Natural killer cell (primary cell): ENCODE results near the gene MSI2. TPM values are rescaled to one million over a fixed set of nuclear protein-coding genes. Genes with fewer than 3 reads are reported as not detected.

Experiments
- ATAC-seq, 3 donors: fragments of 150-1000 bp in 2 of 3; fragments of 200-7000 bp in 1 of 3; cut with Tn5 transposase; 1 replicate in 1 of 3; 2 replicates in 2 of 3; pipeline ENCODE4 v1.10.0; 2021; ENCODE audit warnings: mild to moderate bottlenecking in 2 of 3, moderate library complexity in 2 of 3
- DNase-seq, 2 donors: peaks; one replicate each; pipeline versions ENCODE4 v3.0.0 to v3.0.0-alpha.2; 2013 to 2021; ENCODE audit warnings: mixed read lengths in 1 of 2
- H3K27ac ChIP-seq: one replicate; pipeline ENCODE4 v1.5.1; 2013; ENCODE audit warnings: mild to moderate bottlenecking, low read length
- H3K27me3 ChIP-seq: one replicate; pipeline ENCODE4 v1.6.1; 2013; ENCODE audit warnings: low read length; ENCODE audit not compliant: control insufficient read depth, insufficient read depth
- H3K36me3 ChIP-seq: one replicate; pipeline ENCODE4 v1.6.1; 2013; ENCODE audit warnings: low read length; ENCODE audit not compliant: control insufficient read depth, insufficient read depth
- H3K4me1 ChIP-seq: one replicate; pipeline ENCODE4 v1.6.1; 2013; ENCODE audit warnings: low read length; ENCODE audit not compliant: control insufficient read depth, insufficient read depth
- H3K4me3 ChIP-seq: one replicate; pipeline ENCODE4 v1.5.1; 2013; ENCODE audit warnings: low read length
- H3K9me3 ChIP-seq: one replicate; pipeline ENCODE4 v1.6.1; 2013; ENCODE audit warnings: low read length; ENCODE audit not compliant: control insufficient read depth, insufficient read depth
- H3K27ac Mint-ChIP-seq, 2 donors: one replicate each; pipeline ENCODE4 v1.8.0; 2022; ENCODE audit warnings: mild to moderate bottlenecking in 2 of 2, mixed read lengths in 2 of 2, moderate library complexity in 1 of 2
- H3K27me3 Mint-ChIP-seq, 2 donors: one replicate each; pipeline ENCODE4 v1.8.0; 2022; ENCODE audit warnings: low read depth in 2 of 2, mixed read lengths in 2 of 2
- H3K36me3 Mint-ChIP-seq: one replicate; pipeline ENCODE4 v1.8.0; 2022; ENCODE audit warnings: mixed read lengths
- H3K4me1 Mint-ChIP-seq, 2 donors: one replicate each; pipeline ENCODE4 v1.8.0; 2022; ENCODE audit warnings: mixed read lengths in 2 of 2
- H3K4me3 Mint-ChIP-seq: one replicate; pipeline ENCODE4 v1.8.0; 2022; ENCODE audit warnings: mild to moderate bottlenecking, moderate library complexity, mixed read lengths
- H3K9me3 Mint-ChIP-seq, 2 donors: one replicate each; pipeline ENCODE4 v1.8.0; 2022; ENCODE audit warnings: mixed read lengths in 2 of 2
- WGBS: methylation state at CpG from one replicate; pipeline ENCODE4 v1.1.7; 2013; ENCODE audit warnings: missing lambda C conversion rate; ENCODE audit not compliant: insufficient coverage; 5-methylcytosine and 5-hydroxymethylcytosine counted together
- intact Hi-C: fragments of 100-400 bp; cut with micrococcal nuclease; formaldehyde crosslinking; loops from one replicate; pipeline ENCODE4 v1.14.2; 2022
- total RNA-seq, 4 donors: library from RNA; stranded (reverse); fragments of 120-200 nt in 1 of 4; gene quantifications; one replicate each; pipeline versions ENCODE4 v1.2.3 to v1.2.4, GENCODE V29; 2013 to 2022
- TF ChIP-seq, protein P1 (sequence below): fragments of 200-600 bp; IDR thresholded peaks from one replicate; pipeline ENCODE4 v1.8.0; 2022; ENCODE audit warnings: antibody characterized with exemption

MSI2 gene
- total RNA-seq, 3 donors from 2014 or later (not counting 1 experiment from before 2014, with no cell fraction given), result 95.5 to 145 (median 96.8) TPM

DNA sequence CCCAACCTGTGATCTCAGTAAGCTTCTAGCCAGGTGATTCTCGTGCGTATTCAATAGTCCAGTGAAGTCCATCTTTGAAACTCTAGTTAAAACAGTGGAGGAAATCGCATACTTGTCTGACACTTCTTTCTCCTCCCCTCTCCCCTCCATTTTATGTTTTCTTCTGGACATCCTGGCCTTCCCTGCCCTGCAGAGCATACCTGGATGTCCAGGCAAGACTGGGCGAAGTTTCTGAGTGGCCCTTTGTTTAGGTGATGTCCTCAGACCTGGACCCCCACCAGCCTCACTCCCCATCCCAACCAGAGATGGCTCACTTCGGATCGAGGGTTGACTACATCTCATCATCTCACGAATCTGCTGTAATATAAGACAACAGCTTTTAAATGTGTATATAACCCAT, 423.0 kb downstream of the MSI2 start:
- TF ChIP-seq, protein P1, sequence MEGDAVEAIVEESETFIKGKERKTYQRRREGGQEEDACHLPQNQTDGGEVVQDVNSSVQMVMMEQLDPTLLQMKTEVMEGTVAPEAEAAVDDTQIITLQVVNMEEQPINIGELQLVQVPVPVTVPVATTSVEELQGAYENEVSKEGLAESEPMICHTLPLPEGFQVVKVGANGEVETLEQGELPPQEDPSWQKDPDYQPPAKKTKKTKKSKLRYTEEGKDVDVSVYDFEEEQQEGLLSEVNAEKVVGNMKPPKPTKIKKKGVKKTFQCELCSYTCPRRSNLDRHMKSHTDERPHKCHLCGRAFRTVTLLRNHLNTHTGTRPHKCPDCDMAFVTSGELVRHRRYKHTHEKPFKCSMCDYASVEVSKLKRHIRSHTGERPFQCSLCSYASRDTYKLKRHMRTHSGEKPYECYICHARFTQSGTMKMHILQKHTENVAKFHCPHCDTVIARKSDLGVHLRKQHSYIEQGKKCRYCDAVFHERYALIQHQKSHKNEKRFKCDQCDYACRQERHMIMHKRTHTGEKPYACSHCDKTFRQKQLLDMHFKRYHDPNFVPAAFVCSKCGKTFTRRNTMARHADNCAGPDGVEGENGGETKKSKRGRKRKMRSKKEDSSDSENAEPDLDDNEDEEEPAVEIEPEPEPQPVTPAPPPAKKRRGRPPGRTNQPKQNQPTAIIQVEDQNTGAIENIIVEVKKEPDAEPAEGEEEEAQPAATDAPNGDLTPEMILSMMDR, result no peak
- H3K27me3 Mint-ChIP-seq, result no peaks in the 10 kb centered on the region
- no peaks in the 10 kb centered on the region for H3K4me1 Mint-ChIP-seq
- H3K4me3 Mint-ChIP-seq, result no peak overlapping the region
- Histone ChIP-seq H3K27ac (no peak overlapping the region), H3K36me3 (peaks cover 15% of the 10 kb centered on the region), H3K4me3 (no peak overlapping the region), H3K27me3 (no peaks in the 10 kb centered on the region), H3K4me1 (no peaks in the 10 kb centered on the region), H3K9me3 (no peaks in the 10 kb centered on the region)
- H3K27ac Mint-ChIP-seq, result peak overlapping the region in 1 of 2 donors; percentile 16
- DNase-seq, result no peak
- no peak for ATAC-seq
- intact Hi-C loops, result no loop called here
- no peaks in the 10 kb centered on the region for H3K9me3 Mint-ChIP-seq
- H3K36me3 Mint-ChIP-seq, result no peaks in the 10 kb centered on the region
- 93% methylated on average over 6 of the region's 7 CpGs for WGBS

DNA sequence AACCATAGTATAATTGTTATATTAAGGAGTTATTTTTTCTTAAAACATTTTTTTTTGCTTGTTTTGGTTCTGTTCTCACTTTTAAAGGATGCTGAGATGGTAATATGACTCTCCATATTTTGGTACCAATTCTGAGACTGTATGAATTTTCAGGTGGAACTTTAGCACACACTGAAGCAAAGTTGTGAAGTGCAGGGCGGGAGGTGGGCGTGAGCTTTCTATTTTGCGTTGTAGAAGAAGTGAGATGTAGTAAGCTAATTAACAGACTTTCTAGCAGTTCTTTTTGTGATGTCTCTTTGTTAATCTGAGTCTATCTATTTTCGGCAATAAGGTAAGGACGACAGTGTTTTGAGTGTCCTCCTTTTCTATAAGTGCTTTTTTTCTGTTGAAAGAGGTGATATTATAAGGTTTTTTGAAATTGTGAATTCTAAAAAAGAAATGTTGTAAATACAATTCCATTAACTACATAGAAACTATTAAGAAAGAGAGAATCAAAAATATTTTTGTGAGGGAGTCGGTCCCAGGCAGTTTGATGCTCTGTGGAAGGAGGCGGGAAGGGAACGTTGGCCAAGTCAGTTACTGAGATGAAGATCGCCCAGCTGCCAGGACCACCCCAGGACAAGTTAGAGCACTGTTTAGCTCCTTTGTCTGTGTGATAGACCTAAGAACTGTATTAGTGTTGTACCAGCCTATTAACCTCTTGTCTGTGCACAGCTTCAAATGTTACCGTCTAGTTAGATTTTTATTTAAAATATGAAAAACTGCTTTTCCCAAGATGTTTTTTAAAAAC, 423.8 kb downstream of the MSI2 start:
- no peak overlapping the region for H3K27ac Mint-ChIP-seq
- no peaks in the 10 kb centered on the region for H3K36me3 Mint-ChIP-seq
- DNase-seq (no peak), ATAC-seq (no peak)
- H3K27ac ChIP-seq, result no peak overlapping the region
- peaks cover 15% of the 10 kb centered on the region for H3K36me3 ChIP-seq
- H3K27me3 Mint-ChIP-seq, result no peaks in the 10 kb centered on the region
- WGBS, result 92% methylated on average over 9 of the region's 10 CpGs
- no peaks in the 10 kb centered on the region for H3K27me3 ChIP-seq
- intact Hi-C loops, result no loop called here
- H3K4me1 ChIP-seq, result no peaks in the 10 kb centered on the region
- no peaks in the 10 kb centered on the region for H3K4me1 Mint-ChIP-seq
- H3K4me3 ChIP-seq, result no peak overlapping the region
- TF ChIP-seq, protein P1, result no peak
- H3K9me3 ChIP-seq, result no peaks in the 10 kb centered on the region
- no peak overlapping the region for H3K4me3 Mint-ChIP-seq
- no peaks in the 10 kb centered on the region for H3K9me3 Mint-ChIP-seq

DNA sequence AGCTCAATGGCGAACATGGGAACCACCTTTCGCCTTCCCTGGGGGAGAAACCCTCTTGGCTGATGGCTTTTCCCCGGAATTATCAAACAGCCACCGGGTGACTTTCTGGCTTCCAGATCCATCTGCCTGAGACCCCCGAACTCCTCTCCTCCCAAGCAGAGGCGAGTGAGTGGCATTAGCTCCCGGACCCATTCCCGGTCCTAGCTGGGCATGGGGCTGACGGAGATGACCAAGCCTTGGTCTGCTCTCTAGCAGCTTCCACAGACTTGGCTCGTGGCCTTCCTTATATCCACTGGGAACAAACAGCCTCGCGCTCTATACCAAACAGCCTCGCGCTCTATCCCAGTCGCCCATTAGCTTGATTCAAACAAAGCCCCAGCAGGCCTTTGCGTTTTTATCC, 426.4 kb downstream of the MSI2 start:
- Mint-ChIP-seq H3K27me3 (no peaks in the 10 kb centered on the region), H3K9me3 (no peaks in the 10 kb centered on the region), H3K4me1 (no peaks in the 10 kb centered on the region), H3K27ac (no peak overlapping the region), H3K36me3 (no peaks in the 10 kb centered on the region), H3K4me3 (no peak overlapping the region)
- 97% methylated on average over 16 of the region's 16 CpGs for WGBS
- Histone ChIP-seq H3K36me3 (peaks cover 6% of the 10 kb centered on the region), H3K27me3 (no peaks in the 10 kb centered on the region), H3K9me3 (no peaks in the 10 kb centered on the region), H3K4me3 (no peak overlapping the region), H3K4me1 (no peaks in the 10 kb centered on the region), H3K27ac (no peak overlapping the region)
- ATAC-seq (no peak), DNase-seq (no peak)
- intact Hi-C loops, result no loop called here
- TF ChIP-seq, protein P1, result no peak
